NB4 (cell line): ENCODE data around the gene DPT.

ENCODE experiments used
- MYC ChIP-seq: IDR thresholded peaks from 2 replicates; pipeline ENCODE4 v1.6.1; 2011; ENCODE audit warnings: low read depth, low read length
- POLR2A ChIP-seq: IDR thresholded peaks from 2 replicates; pipeline ENCODE4 v1.6.1; 2011; ENCODE audit warnings: mild to moderate bottlenecking; ENCODE audit not compliant: insufficient read length; ENCODE audit errors: extremely low read depth
- TF ChIP-seq, protein P1 (sequence below): IDR thresholded peaks from one replicate; pipeline ENCODE4 v1.5.1; 2012; ENCODE audit warnings: low read depth, low read length

DNA sequence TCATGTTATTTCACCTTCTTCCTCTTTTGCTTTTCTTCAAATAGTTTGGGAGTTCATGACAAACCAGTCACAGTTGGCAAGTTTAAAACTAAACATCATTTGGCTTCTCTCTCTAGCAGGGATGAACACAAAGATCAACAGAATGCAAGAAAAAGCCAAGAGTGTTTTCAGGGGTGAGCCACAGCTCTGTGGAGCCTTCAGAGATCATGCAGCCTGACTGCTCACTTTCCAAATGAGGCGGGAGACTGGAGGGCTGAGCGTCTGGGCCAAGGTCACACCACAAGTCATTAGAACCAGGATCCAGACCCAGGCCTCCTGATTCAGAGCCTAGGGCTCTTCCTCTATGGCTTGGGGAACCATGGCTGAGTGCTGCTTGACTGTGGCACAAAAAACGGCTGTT, 2.7 kb downstream of the DPT start:
- TF ChIP-seq, protein P1, sequence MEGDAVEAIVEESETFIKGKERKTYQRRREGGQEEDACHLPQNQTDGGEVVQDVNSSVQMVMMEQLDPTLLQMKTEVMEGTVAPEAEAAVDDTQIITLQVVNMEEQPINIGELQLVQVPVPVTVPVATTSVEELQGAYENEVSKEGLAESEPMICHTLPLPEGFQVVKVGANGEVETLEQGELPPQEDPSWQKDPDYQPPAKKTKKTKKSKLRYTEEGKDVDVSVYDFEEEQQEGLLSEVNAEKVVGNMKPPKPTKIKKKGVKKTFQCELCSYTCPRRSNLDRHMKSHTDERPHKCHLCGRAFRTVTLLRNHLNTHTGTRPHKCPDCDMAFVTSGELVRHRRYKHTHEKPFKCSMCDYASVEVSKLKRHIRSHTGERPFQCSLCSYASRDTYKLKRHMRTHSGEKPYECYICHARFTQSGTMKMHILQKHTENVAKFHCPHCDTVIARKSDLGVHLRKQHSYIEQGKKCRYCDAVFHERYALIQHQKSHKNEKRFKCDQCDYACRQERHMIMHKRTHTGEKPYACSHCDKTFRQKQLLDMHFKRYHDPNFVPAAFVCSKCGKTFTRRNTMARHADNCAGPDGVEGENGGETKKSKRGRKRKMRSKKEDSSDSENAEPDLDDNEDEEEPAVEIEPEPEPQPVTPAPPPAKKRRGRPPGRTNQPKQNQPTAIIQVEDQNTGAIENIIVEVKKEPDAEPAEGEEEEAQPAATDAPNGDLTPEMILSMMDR, result no peak
- TF ChIP-seq POLR2A, result no peak
- no peak for TF ChIP-seq MYC
